GM19468 (cell line): Measurements from ENCODE around the gene TRAF2.

Source experiments
- ATAC-seq: cut with Tn5 transposase; IDR thresholded peaks from one replicate; pipeline ENCODE4 v1.9.1; 2021; ENCODE audit warnings: mild to moderate bottlenecking, moderate library complexity, moderate number of reproducible peaks; ENCODE audit not compliant: unreplicated experiment; ENCODE audit errors: extremely low read depth

TRAF2 gene

DNA sequence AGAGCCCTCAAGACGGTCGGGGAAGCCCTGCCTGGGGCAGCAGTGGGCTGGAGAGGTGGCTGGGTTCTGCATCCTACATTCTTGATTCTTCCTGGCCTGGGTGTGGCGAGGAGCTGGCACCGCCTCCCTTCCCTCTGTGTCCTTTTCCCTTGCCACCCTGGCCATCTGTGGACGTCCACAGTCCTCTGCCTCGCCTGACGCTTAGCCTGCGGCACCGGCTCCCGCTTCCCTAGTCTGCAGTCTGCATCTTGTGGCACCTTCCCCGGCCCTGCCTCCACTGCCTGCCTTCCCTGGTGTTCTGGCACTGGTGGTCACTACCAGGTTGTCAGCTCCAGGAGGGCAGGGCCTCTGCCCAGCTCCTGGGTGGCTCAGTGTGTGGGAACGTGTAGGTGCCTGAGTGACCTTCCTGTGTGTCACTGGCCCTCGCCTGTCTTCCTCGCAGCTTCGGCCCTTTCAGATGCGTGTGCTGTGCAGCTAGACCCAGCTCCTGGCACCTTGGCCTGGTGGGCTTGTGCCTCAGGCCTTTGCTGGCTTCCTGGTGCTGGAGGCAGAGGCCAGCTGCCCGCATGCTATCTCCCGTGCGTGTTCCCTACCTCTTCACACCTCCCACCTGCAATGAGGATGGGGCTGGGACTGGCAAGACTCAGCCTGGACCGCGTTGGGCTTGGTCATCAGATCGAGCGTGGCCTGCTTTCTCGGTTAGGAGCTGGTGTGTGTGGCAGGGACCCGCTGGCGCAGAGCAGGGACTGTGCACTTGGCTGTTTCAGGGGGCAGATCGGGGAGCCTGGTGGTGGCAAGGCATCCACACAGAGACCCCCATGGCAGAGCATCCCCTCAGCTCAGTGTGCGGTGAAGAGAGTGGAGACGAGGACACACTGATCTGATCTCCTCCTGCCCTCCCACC is 20.9 kb downstream of the TRAF2 start:
- ATAC-seq, result no peak

DNA sequence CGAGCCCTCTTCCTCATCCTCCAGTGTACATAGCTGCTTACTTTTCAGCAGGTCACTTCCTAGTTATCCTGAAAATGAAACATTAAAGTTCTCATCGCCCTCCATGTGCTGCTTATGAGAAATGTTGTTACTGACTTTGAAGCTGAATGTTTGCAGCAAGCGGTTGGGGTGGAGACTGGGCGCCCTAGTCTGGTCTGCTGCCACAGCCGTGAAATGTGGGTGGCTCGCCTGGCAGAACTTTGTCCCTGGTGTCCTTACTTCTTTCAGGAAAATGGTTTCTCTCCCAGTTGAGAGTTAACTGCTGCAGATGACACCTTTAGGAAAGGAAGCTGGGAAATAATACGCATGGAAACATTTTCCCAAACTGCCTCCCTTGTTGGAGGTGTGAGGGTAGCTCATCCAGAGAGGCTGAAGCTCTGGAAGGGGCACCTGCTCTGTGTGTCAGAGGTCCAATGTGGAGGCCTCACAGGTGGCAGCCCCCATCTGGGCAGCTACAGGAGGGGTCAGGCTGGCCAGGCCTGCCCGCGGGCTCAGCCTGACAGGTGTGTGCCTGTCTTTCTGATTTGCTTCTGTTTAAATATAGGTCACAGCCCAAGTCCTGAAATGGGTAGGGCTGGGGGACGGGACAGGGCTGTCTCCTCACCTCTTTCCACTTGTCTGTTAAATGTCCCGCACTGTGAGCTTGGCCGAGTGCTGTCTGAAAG is 24.0 kb downstream of the TRAF2 start:
- ATAC-seq, result no peak

DNA sequence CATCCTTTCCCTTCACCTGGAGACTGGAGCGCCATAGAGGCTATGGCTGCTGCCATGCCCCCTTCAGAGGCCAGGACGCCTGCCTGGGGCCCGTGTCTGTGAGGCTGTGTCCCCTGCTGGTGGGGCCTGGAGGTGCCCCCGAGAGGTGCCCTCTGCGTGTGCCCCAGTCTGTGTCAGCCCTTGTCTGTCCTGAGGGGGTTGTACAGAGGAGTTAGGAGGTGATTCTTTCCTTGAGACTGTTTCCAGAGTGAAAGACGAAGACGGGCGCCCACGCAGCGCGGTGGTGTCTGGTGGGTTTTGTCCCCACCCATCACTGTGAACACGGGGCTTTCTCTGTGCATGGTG is 24.6 kb downstream of the TRAF2 start:
- ATAC-seq, result no peak

DNA sequence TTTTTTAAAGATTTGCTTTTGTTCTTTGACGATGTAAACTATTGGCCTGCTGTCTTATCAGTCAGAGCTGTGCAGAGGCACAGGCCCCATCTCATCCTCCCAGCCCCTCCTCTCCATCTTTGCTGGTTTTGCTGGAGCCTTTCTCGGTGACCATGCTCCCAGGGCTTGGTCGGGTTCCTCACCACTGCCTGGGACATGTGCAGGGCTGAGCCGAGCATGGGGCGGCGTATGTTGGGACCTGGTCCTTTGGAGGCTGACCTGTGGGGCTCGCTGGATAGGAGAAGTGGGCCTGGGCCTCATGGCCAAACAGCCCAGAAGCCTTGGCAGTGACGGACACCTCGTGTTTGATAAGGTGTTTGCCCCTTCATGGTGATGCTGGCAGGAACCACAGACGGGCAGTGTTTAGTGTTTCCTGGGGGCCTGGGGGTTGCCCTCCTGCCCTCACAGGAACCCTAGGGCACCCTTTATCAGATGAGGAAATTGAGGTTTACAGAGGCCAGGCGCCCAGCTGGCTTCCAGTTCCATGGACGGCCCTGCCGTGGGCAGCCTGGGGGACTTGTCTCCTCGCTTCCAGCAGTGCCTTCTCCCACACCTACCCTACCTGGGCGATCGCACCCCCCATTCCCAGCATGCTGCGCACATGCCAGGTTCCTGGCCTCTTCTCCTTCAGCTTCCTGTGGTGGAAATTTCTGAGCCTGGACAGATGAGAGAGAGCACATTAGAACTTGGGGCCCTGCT is 27.6 kb downstream of the TRAF2 start:
- no peak for ATAC-seq

DNA sequence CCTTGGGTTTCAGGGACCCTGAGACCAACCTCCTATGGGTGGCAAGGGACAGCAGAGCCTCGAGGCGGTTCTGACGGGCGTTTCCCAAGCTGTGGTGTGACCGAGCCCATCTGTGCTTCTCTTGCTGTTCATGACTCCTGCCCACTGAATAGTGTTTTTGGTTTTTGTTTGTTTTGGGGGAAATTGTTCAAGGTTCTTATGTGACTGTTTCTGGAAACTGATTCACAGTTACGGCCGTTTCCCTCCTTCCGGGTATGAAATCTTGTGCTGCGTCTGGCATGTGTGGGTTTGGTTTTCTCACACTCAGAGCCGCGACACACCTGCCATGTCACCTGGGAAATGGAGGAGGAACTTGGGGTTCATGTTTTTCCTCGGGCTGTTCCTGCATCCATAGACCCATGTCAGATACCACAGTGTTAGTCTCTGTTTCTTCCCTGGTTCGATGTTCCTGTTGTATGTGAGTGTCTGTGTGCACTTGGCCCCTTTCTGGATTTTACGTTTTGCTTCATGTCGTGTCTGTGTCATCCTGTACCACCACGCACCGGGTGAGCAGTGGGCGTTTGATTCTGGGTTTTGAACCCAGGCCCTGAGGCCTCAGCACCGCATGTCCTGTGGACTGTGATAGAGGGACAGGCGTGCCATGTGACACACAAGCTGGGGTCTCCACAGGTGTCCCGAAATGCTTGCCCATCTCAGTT is 29.5 kb downstream of the TRAF2 start:
- no peak for ATAC-seq

DNA sequence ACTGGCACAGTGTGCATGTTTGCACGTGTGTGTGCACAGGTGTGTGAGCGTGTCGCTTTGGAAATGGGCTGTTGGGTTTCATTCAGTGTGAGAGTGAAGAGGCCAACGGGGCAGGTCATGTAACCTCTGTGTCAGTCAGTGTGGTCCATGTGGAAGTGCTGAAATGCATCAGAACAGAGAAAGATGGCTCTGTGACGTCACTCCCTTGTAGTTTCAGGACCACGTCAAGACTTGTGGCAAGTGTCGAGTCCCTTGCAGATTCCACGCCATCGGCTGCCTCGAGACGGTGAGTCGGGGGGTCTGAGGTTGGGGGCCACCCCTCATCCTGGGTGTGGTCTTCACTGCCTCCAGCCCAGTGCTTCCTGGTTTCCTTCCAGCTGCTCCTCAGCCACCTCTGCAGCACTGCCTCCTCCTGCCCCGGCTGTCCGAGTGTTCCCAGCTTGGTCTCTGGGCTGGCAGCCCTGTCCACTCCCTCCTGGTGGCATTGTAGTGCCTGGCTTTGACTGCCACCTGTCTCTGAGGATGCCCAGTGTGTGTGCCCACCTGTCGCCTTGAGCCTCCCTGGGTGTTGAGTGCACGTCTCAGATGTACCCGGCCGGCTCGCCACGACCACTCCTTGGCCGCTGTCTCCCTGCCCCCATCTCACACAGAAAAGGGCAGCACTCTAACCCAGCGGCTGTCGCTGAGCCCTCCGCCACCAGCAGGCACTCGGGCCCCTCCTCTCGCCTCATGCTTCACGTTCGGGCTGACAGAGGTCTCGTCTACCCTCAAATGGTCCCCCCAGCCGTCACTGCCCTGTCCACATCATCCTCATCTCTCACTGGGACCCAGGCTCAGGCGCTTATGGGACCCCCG is 30.2 kb downstream of the TRAF2 start:
- no peak for ATAC-seq

DNA sequence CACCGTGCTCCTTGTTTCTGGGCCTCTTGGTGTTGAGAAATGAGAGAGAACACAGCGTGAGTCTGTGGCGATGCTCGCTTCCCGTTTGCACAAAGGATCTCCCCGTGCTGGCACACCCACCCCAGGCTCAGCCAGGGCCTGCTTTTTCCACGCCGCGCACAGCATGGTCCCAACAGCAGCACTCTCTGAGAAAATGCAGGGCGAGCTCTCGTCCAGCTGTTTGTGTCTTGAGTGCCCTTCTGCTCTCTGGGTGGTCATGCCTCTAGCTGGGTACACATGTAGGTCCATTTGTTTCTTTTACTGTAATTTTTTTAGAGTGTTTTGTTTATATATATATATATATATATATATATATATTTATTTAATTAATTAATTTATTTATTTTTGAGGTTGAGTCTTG is 31.6 kb downstream of the TRAF2 start:
- ATAC-seq, result no peak

DNA sequence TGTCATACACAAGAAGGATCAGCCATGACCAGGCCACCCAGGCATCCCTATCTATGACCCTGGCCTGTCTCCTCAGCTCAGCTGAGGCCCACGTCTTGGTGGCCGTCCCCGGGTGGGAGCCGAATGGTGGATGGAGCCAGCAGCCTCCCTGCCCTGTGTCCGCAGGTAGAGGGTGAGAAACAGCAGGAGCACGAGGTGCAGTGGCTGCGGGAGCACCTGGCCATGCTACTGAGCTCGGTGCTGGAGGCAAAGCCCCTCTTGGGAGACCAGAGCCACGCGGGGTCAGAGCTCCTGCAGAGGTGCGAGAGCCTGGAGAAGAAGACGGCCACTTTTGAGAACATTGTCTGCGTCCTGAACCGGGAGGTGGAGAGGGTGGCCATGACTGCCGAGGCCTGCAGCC is 33.8 kb downstream of the TRAF2 start:
- ATAC-seq, result no peak

DNA sequence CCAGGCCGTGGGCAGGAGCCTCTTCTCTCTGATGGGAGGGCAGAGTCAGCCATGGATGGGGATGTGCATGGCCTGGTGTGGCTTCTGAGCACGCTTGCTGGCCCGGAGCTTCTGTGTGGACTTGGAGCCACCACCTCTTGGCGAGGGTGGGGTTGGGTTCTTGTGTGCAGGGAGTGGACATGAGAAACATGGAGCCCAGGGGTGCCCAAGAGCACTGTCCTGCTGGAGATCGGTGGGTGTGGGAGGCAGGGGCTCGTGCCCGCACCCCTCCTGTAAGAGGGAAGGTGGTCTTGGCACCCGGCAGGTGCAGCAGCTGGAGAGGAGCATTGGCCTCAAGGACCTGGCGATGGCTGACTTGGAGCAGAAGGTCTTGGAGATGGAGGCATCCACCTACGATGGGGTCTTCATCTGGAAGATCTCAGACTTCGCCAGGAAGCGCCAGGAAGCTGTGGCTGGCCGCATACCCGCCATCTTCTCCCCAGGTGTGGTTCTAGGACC is 34.5 kb downstream of the TRAF2 start:
- ATAC-seq, result no peak

DNA sequence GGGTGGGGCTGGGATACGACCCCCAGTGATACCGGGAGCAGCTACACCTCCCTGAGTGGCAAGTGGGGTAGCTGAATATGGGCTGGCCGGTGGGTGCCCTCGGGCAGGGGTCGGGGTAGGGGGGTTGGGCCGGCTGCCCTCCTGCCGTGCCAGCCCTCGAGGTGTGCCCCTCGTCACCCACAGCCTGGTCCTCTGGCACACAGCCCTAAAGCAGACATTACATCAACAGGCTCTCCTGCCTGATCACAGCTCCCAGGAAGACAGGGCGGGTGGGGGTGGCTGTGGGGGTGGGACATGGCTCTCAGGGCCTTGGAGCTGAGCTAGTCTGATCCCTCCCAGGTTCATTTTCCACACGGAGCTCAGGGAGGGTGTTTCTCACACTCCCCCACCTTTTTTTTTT is 35.0 kb downstream of the TRAF2 start:
- ATAC-seq, result no peak

DNA sequence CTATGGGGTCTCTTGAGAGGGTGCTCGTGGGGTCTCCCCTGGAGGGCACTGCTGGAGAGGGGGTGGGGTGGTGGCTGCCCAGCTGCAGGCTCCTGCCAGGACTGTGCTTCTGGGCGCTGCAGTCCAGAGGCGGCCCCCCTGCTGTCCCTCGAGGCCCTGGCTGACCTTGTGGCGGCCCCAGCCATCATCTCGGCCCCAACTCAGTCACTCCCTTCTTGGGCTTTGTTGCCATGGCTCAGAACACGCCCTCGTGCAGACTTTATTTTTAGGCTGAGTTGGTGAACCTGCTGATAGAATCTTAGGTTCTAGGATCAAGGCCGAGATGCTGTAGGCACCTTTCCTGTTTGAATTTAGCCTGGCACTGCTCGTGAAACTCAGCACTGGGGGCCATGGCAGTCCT is 35.4 kb downstream of the TRAF2 start:
- no peak for ATAC-seq

DNA sequence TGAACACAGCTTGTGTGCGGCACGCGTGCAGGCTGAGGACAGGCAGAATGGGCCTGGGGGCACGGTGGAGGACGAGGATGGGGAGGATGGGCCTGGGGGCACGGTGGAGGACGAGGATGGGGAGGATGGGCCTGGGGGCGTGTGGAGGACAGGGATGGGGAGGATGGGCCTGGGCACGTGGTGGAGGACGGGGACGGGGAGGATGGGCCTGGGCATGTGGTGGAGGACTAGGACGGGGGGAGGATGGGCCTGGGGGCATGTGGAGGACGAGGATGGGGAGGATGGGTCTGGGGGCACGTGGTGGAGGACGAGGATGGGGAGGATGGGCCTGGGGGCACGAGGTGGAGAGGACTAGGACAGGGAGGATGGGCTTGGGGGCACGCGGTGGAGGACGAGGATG is 36.2 kb downstream of the TRAF2 start:
- ATAC-seq, result no peak

DNA sequence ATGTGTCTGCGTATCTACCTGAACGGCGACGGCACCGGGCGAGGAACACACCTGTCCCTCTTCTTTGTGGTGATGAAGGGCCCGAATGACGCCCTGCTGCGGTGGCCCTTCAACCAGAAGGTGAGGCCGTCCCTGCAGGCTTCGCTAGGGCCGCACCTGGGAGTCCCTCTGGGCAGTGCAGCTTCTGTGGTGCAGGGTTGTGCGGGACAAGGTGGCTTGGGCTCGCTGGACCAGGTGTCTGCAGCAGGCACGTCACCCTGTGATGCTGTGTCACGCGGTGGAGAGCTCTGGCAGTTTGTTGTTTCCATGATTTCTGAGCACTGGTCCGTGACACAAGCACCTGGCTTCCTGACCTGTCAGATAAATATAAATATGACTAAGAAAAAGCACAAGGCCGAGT is 37.6 kb downstream of the TRAF2 start:
- no peak for ATAC-seq

DNA sequence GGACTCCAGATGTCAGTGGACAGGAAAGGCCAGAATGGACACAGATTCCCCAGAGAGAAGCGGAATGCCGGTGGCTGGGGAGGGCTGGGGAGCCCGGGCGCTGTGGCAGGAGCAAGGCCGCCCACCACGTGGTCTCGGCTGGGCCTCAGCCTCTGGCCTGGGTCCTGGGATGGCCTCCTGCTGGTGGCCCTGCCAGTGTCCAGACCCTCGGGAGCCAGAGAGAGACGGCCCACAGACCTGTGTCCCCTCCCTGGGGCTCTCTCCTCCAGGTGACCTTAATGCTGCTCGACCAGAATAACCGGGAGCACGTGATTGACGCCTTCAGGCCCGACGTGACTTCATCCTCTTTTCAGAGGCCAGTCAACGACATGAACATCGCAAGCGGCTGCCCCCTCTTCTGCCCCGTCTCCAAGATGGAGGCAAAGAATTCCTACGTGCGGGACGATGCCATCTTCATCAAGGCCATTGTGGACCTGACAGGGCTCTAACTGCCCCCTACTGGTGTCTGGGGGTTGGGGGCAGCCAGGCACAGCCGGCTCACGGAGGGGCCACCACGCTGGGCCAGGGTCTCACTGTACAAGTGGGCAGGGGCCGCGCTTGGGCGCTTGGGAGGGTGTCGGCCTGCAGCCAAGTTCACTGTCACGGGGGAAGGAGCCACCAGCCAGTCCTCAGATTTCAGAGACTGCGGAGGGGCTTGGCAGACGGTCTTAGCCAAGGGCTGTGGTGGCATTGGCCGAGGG is 39.3 kb downstream of the TRAF2 start:
- ATAC-seq, result no peak

DNA sequence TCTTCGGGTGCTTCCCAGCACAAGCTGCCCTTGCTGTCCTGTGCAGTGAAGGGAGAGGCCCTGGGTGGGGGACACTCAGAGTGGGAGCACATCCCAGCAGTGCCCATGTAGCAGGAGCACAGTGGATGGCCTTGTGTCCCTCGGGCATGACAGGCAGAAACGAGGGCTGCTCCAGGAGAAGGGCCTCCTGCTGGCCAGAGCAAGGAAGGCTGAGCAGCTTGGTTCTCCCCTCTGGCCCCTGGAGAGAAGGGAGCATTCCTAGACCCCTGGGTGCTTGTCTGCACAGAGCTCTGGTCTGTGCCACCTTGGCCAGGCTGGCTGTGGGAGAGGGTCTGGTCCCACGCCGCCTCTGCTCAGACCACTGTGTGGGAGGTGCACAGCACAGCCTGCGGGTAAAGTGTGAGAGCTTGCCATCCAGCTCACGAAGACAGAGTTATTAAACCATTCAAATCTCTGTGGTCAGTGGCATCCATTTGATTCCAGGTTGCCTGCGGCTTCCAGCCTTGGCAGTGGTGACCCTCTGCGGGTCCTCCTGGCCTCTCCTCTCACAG is 39.9 kb downstream of the TRAF2 start:
- no peak for ATAC-seq

DNA sequence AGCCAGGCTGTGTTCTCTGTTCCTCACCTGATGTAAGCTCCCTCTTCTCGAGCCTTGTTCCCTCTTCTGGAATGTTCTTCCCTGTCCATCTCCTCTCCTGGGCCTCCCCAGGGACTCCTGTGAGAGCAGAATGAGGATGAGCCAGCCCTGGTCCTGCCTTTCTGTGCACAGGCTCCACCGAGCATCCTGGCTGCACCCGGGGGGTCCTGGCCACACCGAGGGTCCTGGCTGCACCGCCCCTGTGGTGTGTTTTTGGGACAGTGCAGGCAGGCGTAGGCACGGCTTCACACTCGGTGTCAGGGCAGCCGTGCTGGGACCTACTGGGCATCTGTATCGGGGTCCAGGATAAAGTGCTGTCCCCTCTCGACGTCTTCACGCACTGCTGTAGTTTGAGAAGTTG is 40.4 kb downstream of the TRAF2 start:
- ATAC-seq, result no peak

DNA sequence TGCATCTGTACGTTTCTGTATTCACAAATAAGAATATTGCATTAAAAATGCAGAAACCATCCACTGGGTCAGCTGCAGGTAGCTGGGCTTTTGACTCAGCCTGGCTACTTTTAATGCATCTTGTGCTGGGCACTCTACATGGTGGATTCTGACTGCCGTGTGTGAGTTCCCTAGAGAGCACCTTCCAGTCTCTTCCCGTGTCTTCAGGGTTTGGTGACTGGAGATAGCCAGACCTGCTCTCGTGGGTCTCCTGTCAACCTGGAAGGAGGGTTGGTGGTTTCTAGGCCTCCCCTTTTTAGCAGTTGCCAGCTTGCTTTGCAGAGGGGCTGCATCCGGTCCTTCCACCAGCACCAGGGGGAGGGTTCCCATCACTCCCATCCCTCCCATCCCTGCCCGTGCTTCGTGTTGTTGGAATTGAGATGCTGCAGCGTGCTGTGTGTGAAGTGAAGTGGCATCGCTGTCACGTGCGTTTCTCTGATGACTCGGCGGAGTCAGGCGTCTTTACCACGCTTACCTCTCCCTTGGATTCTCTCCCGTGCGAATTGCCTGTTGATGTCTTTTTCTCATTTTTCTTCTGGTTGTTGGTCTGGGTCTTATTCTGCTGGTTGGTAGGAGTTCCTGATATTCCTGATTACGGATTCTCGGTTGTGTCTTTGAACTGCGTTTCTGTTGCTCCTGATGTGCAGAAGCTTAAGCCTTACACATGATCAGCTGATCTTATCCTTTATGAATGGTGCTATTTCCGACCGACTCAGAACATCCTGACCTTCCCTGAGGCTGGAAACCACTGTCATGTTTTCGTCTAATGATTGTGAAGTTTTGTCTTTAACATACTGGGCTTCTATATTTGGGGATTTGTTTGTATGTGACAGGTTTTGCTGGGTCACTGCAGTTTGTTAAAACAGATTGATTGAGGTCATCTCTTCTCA is 41.3 kb downstream of the TRAF2 start:
- ATAC-seq, result no peak
